Measurements from ENCODE around the gene SLC9A9.

Gene SLC9A9

GRCh38 chr3:143843587-143843986 is 4.7 kb downstream of the SLC9A9 start:
- no peak for DNase-seq (ENCODE audit: low read depth)

DNA sequence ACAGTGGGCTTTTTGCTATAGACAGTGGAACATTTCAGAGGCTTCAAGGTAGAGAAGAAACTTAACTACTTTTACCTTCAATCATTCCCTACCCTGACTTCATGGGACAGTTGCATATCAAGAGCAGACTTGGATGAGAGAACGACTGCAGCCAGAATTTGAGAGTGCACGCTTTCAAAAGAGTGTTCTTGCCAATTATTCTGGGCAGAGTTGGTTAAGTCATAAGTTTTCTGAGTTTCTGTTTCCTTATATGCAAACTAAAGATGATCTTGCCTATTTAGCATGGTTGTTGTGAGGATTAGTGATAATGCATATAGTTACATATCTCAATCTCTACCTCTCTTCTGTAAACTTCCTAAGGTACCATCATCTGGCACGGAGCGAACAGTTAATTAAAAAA is 7.6 kb downstream of the SLC9A9 start:
- DNase-seq (ENCODE audit: low read depth), result no peak

DNA sequence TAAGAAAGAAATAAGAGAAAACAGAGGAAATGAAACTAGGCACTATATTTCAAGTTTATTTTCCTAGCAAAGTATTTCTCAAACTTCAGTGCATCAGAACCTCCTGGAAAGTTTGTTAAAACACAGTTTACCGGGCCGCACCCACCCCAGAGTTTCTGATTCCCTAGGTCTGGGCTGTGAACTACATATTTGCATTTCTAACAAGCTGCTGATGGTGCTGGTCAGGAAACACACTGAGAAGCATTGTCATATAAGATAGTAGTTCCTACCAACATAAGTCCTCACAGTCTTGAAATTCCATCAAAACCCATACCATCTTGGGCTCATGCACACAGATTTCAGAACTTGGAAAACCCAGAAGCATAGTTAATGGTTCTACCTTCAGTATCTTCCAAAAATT is 8.3 kb downstream of the SLC9A9 start:
- DNase-seq (ENCODE audit: low read depth), result no peak

GRCh38 chr3:143837076-143837475 is 11.2 kb downstream of the SLC9A9 start:
- DNase-seq (ENCODE audit: low read depth), result no peak

DNA sequence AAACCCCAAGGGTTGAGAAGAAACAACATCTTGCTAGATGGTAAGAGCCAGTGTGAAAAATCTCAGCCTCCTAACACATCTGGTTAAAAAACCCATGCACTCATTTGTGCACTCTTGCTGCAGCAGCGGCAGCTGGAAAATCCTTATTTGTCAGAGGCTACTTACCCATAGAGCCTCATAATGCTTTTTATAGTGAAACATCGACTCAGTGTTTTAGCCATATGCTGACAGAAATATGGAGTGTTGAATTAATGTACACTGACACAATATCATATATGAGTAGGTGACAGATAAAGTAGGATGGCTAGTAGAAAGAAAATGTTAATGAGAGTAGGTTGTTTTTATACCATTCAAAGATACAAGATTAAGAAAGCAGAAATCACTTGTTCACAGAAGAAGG is 13.0 kb downstream of the SLC9A9 start:
- no peak for DNase-seq (ENCODE audit: low read depth)

GRCh38 chr3:143832433-143832832 is 15.8 kb downstream of the SLC9A9 start:
- DNase-seq (ENCODE audit: low read depth), result no peak

- DNase-seq (ENCODE audit: low read depth), result no peak
These were observed 16.3 kb downstream of the SLC9A9 start for GRCh38 chr3:143831994-143832393.

DNA sequence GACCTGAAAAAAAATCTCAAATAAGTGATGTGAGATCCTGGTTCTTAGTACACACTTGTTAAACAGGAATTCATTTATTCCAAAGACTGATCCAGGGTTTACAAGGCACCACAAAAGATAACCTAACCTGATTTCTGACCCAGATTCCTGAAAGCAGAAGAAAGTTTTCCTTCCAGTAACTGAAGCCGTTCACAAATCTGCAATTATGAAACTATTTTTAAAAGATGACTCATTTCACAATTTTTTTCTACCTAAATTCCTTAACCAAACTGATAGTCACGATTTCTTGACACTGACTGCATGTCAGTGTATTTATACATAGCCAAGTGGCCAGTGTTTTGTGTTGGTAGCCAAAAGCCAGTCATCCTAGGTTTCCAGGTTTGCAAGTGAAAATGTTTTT is 17.1 kb downstream of the SLC9A9 start:
- DNase-seq (ENCODE audit: low read depth), result no peak

GRCh38 chr3:143830786-143831185 is 17.5 kb downstream of the SLC9A9 start:
- no peak for DNase-seq (ENCODE audit: low read depth)

DNA sequence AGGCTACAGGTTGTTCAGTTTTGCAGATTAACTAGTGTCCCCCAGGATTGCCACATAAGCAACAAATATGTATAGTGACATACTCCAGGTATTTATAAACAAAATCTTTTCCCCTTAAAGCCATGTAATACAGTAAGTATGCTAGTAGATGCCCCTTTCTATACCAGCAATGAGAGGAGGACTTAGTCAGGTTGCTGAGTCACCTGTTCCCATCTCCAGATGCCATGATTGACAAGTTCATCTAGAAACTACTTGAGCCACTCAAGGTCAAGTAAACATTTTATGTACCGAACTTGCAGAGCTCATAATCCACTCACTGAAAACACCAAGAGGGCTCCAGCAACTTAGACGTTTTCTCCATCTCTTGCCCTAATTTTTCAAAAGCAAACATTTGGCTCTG is 18.2 kb downstream of the SLC9A9 start:
- no peak for DNase-seq (ENCODE audit: low read depth)

- no peak for DNase-seq (ENCODE audit: low read depth)
These were observed 20.8 kb downstream of the SLC9A9 start for GRCh38 chr3:143827425-143827824.

GRCh38 chr3:143826296-143826695 is 22.0 kb downstream of the SLC9A9 start:
- no peak for DNase-seq (ENCODE audit: low read depth)

GRCh38 chr3:143825513-143825912 is 22.8 kb downstream of the SLC9A9 start:
- DNase-seq (ENCODE audit: low read depth), result no peak

DNA sequence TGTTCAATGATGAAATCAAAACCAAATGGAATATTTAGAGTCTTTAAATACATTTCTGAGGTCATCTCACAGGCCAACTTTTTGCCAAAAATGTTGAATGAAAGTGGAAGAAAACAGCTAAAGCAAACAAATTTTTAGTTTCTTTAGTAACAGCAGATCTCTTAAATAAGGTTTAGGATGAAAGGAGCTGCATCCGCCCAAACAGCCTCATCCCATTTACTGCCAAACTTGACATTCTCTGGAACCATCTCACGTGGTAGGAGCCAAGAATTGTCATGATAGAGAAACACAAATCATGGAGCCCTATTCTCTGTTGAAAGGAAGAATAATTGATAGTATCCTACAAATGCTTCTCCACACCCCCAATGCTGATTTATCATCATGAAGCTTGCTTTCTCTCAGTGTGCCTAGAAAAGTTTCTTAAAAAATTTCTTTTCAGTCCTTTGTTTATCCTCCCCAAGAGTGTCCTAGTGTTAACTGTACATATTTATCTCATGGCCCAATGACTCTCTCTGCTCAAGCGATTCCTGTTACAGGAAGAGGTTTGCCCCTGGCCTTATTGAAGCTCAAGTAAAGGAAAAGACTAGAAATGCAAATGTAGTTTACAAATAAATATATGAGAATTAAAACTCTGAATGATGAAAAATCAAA is 23.4 kb downstream of the SLC9A9 start:
- DNase-seq (ENCODE audit: low read depth), result no peak

DNA sequence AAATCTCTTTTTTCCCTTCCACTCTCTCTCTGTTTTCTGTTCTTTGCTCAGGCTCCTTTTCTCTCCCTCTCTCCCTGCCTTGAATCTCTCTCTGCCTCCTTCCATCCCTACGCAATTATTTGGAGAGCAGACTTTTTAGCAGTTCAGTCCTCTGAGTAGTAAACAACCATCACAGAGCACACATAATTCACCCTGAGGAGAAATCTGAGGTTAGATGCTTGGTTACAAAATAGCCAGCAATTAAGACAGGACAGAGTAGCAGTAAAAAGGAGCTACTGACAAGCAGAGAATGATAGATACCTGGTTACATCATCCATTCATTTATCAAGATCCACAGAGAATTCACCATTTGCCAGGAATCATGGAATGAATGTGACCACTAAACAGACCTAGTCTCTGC is 25.5 kb downstream of the SLC9A9 start:
- DNase-seq (ENCODE audit: low read depth), result no peak

DNA sequence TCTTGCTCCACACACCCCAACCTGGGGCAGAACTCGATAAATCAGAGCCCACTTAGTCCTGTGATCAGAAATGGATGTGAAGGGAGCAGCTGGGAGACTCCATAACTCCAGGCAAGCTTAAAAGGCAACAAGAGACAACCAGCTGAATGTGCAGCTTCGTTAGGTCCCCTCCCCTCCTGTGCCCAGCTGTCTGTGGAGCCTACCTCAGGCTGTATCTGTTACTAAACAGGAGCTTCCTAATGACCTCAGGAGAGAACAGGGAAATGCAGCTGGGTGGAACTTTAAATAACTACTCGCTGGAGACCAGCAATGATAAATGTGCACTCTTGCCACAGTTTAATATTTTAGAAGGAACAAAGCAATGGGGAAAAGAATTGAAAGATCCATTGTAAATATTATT is 25.9 kb downstream of the SLC9A9 start:
- no peak for DNase-seq (ENCODE audit: low read depth)

- DNase-seq (ENCODE audit: low read depth), result no peak
These were observed 26.4 kb downstream of the SLC9A9 start for GRCh38 chr3:143821862-143822261.

DNA sequence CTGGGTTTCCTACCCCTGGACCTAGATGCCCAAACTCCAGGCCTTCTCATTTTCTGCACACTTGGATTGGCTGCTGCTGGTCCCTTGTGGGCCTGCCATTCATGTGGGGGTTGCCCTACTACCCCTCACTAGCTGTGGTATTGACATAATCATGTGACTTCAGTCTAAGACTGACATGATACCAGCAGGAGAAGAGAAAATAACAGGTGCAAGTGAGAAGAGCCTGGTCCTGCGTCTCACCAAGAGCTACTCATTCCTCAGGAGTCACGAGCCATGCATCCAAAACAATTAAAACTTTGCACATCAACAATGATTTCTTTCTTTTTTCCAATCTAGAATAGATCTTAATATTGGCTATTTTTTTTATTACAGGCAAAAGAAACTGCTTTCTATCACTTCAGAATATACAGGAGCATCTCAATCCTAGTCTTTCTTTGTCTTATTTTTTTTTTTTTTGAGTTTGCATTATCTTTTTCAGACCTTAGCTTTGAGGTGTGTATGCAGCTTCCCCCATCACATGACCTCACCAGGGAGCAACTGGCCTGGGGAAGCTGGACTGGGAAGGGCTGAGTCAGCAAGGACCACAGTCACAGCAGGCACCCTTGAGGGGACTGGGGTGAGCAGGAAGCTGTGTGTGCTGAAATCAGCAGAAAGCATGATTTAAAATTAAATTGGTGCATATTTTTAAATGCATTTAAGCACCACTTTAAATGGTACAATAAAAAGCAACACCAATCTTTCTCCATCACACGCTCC is 27.6 kb downstream of the SLC9A9 start:
- DNase-seq (ENCODE audit: low read depth), result no peak

DNA sequence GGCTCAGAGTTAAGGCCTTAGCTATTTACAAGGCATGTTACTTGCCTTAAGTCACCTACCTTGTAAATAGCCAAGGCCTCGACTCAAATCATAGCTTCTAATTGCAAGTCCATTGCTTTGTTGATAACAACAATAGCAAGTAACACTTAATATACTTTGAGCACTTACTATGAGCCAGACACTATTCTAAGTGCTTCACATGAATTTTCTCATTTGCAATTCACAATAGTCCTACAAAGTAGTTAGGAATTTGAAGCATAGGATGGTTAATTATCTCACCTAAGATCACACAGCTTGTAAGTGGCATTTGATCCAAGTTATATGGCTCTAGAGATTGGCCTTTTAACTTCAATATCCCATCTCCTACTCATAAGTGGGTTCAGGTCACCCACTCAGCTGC is 28.4 kb downstream of the SLC9A9 start:
- DNase-seq (ENCODE audit: low read depth), result no peak

DNA sequence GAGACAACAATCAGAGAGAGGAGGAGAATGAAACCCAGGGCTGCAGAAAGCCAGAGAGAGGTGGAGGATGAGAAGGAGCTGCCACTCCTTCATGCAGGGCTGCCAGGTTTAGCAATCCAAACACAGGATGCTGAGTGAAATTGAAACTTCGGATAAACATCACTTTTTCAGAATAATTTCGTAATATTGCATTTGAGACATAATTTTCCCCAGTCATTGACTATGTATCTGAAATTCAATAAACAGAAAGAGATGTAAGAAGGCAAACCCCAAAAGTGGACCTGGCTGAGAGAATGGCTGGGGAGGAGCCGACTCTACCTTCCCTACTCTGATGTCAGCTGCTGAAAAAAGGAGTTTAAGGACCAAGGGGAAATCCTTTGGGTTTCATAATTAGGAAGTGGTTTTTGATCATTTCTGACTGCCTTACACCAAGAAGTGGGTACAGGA is 33.8 kb downstream of the SLC9A9 start:
- no peak for DNase-seq (ENCODE audit: low read depth)

- no peak for DNase-seq (ENCODE audit: low read depth)
These were observed 35.8 kb downstream of the SLC9A9 start for GRCh38 chr3:143812481-143812880.

- no peak for DNase-seq (ENCODE audit: low read depth)
These were observed 36.7 kb downstream of the SLC9A9 start for GRCh38 chr3:143811602-143812001.

GRCh38 chr3:143810953-143811265 is 37.4 kb downstream of the SLC9A9 start:
- DNase-seq (ENCODE audit: low read depth), result no peak

Measured in T follicular helper cell (primary cell).